Measurements from ENCODE around the gene RCSD1.

RCSD1 gene

DNA sequence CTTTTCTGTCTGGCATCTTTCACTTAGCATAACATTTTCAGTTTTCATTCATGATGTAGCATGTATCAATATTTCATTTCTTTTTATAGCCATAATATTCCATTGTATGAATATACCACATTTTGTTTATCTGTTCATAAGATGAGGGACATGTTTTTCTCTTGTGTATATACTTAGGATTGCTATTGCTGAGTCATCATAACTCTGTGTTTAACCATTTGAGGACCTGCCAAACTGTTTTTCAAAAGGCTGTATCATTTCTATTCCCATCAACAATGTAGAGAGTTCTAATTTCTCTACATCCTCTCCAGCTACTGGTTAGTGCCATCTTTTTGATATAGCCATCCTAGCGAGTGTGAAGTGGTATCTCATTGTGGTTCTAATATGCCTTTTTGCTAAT is 118.0 kb downstream of the RCSD1 start:
- peak; percentile 17 for DNase-seq

DNA sequence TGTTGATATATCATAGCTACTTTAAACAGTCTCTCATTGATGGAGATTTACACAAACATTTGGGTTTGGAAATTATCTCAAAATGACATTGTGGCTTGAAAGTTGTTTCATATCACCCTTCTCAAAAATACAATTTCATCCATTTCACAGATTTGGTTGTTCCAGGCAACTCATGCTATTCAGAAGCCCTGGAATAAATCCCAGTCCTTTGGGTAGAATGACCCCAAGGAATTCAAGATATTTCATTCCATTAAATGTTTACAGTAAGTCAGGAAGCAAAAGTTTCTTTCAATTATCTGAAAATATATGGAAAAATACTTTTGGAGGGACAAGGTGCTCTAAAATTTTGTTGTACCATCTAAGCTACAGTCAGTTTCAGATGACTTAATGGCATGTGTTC is 118.9 kb downstream of the RCSD1 start:
- peak; percentile 59 for DNase-seq

DNA sequence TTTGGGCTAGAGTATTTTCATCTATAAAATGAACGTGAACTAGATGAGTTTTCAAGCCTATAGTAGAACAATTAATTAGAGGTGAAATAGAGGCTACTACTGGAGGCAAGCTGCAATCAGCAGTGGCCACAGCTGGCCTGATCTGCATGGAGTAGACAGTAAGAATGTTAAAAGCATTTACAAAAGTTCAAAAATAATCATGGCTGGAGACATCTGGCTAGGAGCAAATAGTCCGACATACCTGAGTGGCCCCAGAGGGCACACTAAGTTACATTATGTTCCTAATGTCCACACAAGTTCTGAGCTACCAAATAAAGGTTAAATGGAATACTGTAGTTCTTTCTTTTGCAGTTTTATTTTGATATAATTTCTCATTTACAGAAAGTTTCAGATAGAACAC is 119.7 kb downstream of the RCSD1 start:
- no peak for DNase-seq

DNA sequence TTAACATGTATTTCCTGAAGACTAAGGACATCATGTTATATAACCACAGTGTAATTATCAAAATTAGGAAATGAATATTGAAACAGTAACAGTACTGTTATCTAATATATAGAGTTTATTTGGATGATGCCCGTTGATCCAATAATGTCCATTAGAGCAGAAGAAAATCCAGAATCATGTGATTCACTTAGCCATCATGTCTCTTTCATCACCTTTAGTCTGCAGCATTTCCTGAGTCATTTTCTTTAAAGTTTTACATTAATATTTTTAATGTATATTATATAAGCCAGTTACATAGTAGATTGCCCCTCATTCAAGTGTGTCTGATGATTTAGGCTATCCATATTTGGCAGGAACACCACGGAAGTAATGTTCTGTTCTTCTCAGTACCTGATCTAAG is 120.6 kb downstream of the RCSD1 start:
- no peak for DNase-seq

DNA sequence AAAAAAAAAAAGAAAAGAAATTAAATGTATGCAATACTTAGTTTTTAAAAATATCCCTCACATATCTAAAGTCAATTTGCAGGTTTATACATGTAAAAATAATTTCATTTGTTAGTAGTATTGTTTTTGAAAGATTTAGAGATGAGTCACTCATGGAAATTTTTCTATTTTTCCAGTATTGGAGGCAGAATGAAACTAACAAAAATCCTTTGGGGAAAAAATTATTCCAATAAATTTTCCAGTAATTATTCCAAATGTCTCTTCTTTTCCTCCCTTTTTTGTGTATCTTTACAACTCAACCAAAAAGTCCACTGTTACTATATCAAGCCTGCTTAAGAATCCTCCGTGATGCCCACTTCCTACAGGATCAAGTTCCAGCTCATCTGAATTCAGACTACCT is 121.6 kb downstream of the RCSD1 start:
- DNase-seq = no peak

DNA sequence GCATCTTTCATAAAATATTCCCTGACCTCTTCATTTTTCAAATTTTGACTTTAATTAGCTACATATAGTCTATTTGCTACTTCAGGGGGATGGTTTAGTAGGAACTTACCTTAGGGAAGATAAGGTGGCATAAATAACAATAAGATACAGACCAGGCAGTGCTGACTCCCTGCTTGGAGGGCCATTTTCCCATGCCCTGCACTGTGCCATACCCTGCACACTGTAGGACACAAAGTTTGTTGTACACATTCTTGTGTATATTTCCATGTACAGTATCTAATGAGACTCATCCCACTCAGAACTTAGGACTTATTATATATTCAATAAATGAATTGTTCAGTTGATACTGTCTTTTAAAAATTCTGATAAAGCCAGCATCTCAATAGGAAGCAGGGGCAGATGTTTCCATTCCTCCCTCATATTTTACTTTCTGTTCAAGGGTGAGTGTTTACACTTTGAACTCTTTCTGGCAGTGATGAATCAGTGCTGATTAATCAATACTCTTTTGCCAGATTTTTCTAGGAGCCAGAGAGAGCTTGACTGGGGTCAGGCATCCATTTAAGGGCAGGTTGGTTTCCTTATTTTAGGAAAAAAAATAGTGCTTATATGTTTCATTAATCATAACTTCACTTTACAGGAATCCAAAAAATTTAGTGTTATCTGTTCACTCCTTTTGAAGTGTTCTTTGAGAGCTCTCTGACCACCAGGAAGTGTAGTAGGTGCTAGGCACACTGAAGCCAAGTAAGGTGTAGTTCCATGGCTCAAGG is 122.4 kb downstream of the RCSD1 start:
- peak; percentile 27 for DNase-seq

DNA sequence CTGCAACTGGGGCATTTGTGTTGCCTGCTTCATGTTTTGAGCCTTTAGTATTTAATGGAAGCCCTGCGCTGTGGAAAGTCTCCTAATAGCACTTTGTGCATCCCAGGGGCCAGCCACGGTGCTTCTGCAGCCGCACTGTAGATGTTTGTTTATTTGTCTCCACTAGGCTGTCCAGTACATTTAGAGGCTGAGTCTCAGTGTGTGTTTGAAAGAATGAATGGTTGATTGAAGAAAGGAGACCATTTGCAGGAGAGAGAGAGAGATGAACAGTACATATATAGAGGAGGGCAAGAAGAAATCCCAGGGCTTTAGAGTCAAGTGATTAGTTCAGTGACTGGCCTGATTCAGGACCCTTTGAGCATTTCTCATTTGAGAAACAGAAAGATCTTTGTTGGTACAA is 125.6 kb downstream of the RCSD1 start:
- no peak for DNase-seq
